WTC11 (cell line): Measurements from ENCODE around the gene PDE3B.

Experiments used
- CREM ChIP-seq: sonication (generic); formaldehyde crosslinking; IDR thresholded peaks from 2 replicates; pipeline ENCODE4 v1.8.1; 2022; ENCODE audit warnings: mild to moderate bottlenecking, missing genetic modification reagents, moderate library complexity
- SMAD4 ChIP-seq: sonication (generic); formaldehyde crosslinking; IDR thresholded peaks from 2 replicates; pipeline ENCODE4 v1.8.0; 2022; ENCODE audit warnings: mild to moderate bottlenecking, missing genetic modification reagents
- TF ChIP-seq, protein P1 (sequence below): fragments of 200-600 bp; IDR thresholded peaks from 2 replicates; pipeline ENCODE4 v1.8.0; 2022; ENCODE audit warnings: antibody characterized with exemption
- TF ChIP-seq, protein P2 (sequence below): sonication (generic); formaldehyde crosslinking; IDR thresholded peaks from 2 replicates; pipeline ENCODE4 v1.8.1; 2023; ENCODE audit warnings: mild to moderate bottlenecking, missing genetic modification reagents
- TF ChIP-seq, protein P3 (sequence below): sonication (generic); formaldehyde crosslinking; IDR thresholded peaks from 2 replicates; pipeline ENCODE4 v1.8.0; 2023; ENCODE audit warnings: missing genetic modification reagents
- TF ChIP-seq, protein P4 (sequence below): sonication (generic); formaldehyde crosslinking; conservative IDR thresholded peaks from 2 replicates; pipeline ENCODE4 v1.8.1; 2023; ENCODE audit warnings: mild to moderate bottlenecking, low read depth, missing genetic modification reagents, moderate library complexity

DNA sequence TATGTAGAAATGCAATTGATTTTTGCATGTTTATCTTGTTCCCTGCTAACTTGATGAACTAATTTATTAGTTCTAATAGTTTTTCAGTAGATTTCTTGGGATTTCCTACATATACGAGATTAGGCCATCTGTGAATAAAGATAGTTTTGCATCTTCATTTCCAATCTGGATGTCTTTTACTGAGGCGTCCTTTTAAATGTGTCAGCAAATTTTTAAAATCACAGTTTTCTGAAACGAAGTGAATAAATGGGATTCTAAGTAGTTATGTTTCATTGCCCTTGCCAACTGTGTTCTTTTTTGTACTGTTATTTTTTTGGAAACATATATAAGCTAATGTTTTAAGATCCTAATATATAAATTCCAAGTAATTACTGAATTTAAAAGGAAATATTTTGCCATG lies 198.4 kb downstream of the PDE3B start:
- TF ChIP-seq SMAD4 (no peak), CREM (CRISPR knock-in tag) (no peak)
- TF ChIP-seq, protein P1, sequence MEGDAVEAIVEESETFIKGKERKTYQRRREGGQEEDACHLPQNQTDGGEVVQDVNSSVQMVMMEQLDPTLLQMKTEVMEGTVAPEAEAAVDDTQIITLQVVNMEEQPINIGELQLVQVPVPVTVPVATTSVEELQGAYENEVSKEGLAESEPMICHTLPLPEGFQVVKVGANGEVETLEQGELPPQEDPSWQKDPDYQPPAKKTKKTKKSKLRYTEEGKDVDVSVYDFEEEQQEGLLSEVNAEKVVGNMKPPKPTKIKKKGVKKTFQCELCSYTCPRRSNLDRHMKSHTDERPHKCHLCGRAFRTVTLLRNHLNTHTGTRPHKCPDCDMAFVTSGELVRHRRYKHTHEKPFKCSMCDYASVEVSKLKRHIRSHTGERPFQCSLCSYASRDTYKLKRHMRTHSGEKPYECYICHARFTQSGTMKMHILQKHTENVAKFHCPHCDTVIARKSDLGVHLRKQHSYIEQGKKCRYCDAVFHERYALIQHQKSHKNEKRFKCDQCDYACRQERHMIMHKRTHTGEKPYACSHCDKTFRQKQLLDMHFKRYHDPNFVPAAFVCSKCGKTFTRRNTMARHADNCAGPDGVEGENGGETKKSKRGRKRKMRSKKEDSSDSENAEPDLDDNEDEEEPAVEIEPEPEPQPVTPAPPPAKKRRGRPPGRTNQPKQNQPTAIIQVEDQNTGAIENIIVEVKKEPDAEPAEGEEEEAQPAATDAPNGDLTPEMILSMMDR: no peak
- TF ChIP-seq, protein P2, sequence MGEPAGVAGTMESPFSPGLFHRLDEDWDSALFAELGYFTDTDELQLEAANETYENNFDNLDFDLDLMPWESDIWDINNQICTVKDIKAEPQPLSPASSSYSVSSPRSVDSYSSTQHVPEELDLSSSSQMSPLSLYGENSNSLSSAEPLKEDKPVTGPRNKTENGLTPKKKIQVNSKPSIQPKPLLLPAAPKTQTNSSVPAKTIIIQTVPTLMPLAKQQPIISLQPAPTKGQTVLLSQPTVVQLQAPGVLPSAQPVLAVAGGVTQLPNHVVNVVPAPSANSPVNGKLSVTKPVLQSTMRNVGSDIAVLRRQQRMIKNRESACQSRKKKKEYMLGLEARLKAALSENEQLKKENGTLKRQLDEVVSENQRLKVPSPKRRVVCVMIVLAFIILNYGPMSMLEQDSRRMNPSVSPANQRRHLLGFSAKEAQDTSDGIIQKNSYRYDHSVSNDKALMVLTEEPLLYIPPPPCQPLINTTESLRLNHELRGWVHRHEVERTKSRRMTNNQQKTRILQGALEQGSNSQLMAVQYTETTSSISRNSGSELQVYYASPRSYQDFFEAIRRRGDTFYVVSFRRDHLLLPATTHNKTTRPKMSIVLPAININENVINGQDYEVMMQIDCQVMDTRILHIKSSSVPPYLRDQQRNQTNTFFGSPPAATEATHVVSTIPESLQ (CRISPR knock-in tag): no peak
- TF ChIP-seq, protein P3, sequence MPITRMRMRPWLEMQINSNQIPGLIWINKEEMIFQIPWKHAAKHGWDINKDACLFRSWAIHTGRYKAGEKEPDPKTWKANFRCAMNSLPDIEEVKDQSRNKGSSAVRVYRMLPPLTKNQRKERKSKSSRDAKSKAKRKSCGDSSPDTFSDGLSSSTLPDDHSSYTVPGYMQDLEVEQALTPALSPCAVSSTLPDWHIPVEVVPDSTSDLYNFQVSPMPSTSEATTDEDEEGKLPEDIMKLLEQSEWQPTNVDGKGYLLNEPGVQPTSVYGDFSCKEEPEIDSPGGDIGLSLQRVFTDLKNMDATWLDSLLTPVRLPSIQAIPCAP (CRISPR knock-in tag): no peak
- TF ChIP-seq, protein P4, sequence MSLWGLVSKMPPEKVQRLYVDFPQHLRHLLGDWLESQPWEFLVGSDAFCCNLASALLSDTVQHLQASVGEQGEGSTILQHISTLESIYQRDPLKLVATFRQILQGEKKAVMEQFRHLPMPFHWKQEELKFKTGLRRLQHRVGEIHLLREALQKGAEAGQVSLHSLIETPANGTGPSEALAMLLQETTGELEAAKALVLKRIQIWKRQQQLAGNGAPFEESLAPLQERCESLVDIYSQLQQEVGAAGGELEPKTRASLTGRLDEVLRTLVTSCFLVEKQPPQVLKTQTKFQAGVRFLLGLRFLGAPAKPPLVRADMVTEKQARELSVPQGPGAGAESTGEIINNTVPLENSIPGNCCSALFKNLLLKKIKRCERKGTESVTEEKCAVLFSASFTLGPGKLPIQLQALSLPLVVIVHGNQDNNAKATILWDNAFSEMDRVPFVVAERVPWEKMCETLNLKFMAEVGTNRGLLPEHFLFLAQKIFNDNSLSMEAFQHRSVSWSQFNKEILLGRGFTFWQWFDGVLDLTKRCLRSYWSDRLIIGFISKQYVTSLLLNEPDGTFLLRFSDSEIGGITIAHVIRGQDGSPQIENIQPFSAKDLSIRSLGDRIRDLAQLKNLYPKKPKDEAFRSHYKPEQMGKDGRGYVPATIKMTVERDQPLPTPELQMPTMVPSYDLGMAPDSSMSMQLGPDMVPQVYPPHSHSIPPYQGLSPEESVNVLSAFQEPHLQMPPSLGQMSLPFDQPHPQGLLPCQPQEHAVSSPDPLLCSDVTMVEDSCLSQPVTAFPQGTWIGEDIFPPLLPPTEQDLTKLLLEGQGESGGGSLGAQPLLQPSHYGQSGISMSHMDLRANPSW (CRISPR knock-in tag): no peak
